Neutrophil (primary cell): ENCODE results near the gene RMDN3.

Source experiments
- H3K27ac ChIP-seq: fragments of 200-600 bp; sonication (generic); 2 replicates; pipeline ENCODE4 v1.5.1; 2016; ENCODE audit warnings: mild to moderate bottlenecking, moderate library complexity
- H3K27me3 ChIP-seq: fragments of 200-600 bp; sonication (generic); 2 replicates; pipeline ENCODE4 v1.6.0; 2016; ENCODE audit warnings: mild to moderate bottlenecking
- H3K36me3 ChIP-seq: fragments of 200-600 bp; sonication (generic); 2 replicates; pipeline ENCODE4 v1.5.1; 2017
- H3K4me1 ChIP-seq, 2 experiments: fragments of 200-600 bp in 1 of 2; sonication (generic) in 1 of 2; 1 replicate in 1 of 2; 2 replicates in 1 of 2; pipeline versions ENCODE4 v1.5.1 to v1.6.1; 2013 to 2016; ENCODE audit warnings: low read depth in 1 of 2, low read length in 1 of 2, mild to moderate bottlenecking in 1 of 2, moderate library complexity in 1 of 2; ENCODE audit not compliant: control insufficient read depth in 1 of 2, insufficient read depth in 1 of 2
- H3K4me3 ChIP-seq, 2 experiments: fragments of 200-600 bp in 1 of 2; sonication (generic) in 1 of 2; 1 replicate in 1 of 2; 2 replicates in 1 of 2; pipeline ENCODE4 v1.5.1; 2013 to 2016; ENCODE audit warnings: low read depth in 1 of 2, low read length in 1 of 2, mild to moderate bottlenecking in 1 of 2, moderate library complexity in 1 of 2
- H3K9me3 ChIP-seq: fragments of 200-600 bp; sonication (generic); 2 replicates; pipeline ENCODE4 v1.5.1; 2016
- CTCF ChIP-seq: fragments of 200-600 bp; sonication (generic); IDR thresholded peaks from 2 replicates; pipeline ENCODE4 v1.5.1; 2016; ENCODE audit warnings: antibody characterized with exemption

RMDN3 gene

DNA sequence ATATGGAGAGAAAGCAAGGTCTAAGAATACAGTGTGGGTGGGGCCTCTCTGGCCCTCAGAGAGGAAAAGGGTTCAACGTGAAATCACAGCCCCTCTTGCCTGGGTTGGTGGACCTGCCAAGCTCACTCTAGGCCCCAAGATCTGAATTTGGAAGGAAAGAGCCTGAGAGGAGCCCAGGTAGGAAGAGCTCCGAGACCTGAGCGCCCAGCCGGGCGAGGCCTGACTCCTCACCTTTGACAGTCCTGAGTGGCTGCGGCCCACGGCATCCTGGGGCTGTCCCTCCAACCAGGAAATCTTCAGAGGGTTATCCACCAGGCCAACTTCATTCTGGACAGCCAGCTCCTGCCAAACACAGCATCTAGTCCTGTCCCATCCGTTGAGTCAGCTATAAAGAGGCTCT, 18.4 kb upstream of the RMDN3 start:
- H3K36me3 ChIP-seq: peaks cover 79% of the 10 kb centered on the region
- H3K27me3 ChIP-seq: no peaks in the 10 kb centered on the region
- no peak overlapping the region for H3K27ac ChIP-seq
- peaks cover 16% of the 10 kb centered on the region in 2 experiments for H3K4me1 ChIP-seq
- no peaks in the 10 kb centered on the region for H3K9me3 ChIP-seq
- no peak for TF ChIP-seq CTCF
- H3K4me3 ChIP-seq: no peak overlapping the region

DNA sequence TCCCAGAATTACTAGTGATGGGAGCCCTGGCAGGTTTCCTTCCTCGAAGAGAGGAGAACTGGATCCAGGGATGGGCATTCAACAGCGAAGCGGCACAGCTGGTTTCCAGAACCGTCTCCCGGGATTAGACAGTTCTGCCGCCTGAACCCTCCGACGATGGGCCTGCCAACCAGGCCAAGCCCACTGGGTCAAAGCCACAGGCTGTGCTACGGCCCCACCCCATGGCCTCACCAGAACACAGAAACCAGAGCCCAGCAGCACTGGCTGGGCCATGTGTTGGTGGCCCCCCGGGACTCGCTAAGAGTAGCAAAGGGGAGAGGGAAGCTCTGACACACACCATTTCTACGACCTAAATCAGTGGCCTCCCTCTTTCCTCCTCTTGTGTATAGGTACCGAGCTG, 17.0 kb upstream of the RMDN3 start:
- Histone ChIP-seq H3K9me3 (no peaks in the 10 kb centered on the region), H3K27ac (no peak overlapping the region), H3K4me1 (peaks cover 17 to 18% of the 10 kb centered on the region in 2 experiments), H3K36me3 (peaks cover 78% of the 10 kb centered on the region), H3K27me3 (no peaks in the 10 kb centered on the region), H3K4me3 (no peak overlapping the region)
- no peak for TF ChIP-seq CTCF

DNA sequence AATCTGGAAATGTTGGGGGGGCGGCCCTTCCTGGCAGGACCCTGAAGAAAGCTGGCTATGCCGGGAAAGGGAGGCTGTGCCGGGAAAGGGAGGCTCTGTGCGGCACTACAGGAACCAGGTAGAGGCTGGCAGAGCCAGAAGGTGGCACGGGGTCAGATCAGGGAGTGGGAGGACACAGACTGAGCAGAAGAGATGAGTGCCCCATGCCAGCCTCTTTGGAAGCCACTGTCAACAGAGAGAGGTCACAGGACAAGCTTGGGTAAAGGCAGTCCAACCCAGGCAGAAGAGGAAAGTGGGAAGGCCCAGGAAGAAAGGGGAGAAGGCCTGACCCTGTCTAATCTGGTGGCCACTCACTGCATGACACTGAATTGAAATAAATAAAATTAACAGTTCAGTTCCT, 16.2 kb upstream of the RMDN3 start:
- Histone ChIP-seq H3K36me3 (peaks cover 73% of the 10 kb centered on the region), H3K27me3 (no peaks in the 10 kb centered on the region), H3K27ac (no peak overlapping the region), H3K4me3 (no peak overlapping the region), H3K9me3 (no peaks in the 10 kb centered on the region), H3K4me1 (peaks cover 17 to 18% of the 10 kb centered on the region in 2 experiments)
- no peak for TF ChIP-seq CTCF

DNA sequence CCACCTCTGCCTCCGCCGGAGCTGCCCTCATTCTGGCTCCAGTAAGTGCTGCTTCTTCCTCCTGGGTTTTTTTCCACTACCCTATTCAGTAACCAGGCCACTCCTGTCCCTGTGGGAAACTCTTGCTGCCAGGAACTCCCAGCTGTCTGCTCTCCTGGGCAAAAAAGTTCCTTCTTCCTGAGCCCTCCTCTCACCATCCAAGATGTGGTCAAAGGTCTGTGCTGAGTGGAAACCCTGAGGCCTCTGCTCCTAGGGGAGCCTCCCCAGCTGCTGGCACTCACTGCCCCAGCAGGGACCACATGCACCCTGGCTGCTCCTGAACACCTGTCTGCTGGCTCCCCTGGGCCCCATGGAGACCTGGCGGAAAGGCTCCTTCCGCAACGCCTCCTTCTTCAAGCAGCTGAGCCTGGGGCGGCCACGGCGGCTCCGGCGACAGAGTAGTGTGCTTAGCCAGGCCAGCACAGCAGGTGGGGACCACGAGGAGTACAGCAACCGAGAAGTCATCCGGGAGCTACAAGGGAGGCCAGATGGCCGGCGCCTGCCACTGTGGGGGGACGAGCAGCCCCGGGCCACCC, 15.2 kb upstream of the RMDN3 start:
- TF ChIP-seq CTCF: no peak
- H3K4me3 ChIP-seq: no peak overlapping the region
- no peaks in the 10 kb centered on the region for H3K27me3 ChIP-seq
- H3K9me3 ChIP-seq: no peaks in the 10 kb centered on the region
- no peak overlapping the region for H3K27ac ChIP-seq
- H3K36me3 ChIP-seq: peaks cover 63% of the 10 kb centered on the region
- H3K4me1 ChIP-seq: peaks cover 18 to 22% of the 10 kb centered on the region in 2 experiments

DNA sequence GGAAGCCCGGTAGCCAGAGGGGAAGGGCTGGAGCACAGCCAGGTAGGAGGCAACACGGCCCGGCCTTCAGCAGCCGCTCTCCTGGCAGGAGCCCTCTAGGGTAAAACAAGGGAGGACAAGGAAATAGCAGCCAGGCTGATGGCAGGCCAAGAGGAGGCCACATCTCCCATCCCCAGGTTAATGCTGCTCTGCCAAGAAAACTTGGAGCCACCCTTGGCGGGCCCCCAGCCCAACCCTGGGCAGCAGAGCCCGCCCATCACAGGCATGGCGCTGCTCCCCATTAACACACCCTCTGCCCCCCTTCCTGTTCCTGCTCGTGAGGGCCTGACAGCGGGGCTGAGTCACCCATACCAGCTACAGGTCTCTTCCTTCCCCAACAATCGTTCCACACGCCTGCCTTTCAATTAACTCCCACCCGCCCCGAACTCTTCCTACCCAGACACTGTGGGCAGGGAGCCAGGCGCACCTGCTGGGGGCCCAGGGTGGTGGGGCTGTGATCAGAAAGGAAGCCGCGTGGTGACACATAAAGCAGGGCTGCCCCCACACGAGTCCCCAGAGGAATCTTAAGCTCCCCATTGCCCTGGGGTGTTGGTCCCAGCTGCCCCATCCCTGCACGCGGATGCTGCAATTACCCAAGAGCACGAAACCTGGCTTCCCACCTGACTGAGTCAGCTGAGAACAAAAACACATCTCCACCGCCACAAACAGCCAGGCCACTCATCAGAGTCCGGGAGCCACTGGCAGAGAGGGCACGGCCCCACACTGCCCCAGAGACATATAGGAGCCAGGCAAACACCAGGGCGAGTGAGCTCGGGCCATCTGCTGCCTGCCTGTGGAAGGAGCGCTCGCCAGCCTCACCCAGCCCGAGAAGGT, 14.5 kb upstream of the RMDN3 start, which contains the start of gene C15orf62:
Gene C15orf62 (plus strand): TSS at position 707 of the 873 bp plus-strand sequence. CDS start 516 bp downstream, outside the sequence.
- Histone ChIP-seq H3K4me3 (no peak within 1 kb of the TSS), H3K36me3 (peaks cover 56% of the 10 kb centered on the region), H3K27ac (peak within 1 kb of the TSS; percentile 10), H3K4me1 (peaks cover 25 to 29% of the 10 kb centered on the region in 2 experiments), H3K9me3 (no peaks in the 10 kb centered on the region), H3K27me3 (no peaks in the 10 kb centered on the region)
- TF ChIP-seq CTCF: no peak
